ENCODE measurements around the gene DAP. TPM values are rescaled to one million over a fixed set of nuclear protein-coding genes. Genes with fewer than 3 reads are reported as not detected.

The DAP gene
- total and polyA plus RNA-seq, 2 of the 13 experiments (the other 11 are each of a cell fraction or from before 2014, with no cell fraction given), result 22.0 to 57.5 TPM

- Histone ChIP-seq H3K79me2 (ENCODE audit: insufficient read depth, low read length) (peaks cover 5% of the 10 kb centered on the region), H3K9me3 (ENCODE audit: low read length) (no peaks in the 10 kb centered on the region), H3K27me3 (ENCODE audit: control insufficient read depth in 1 of 2, insufficient read depth in 2 of 2, low read length in 2 of 2) (no peaks in the 10 kb centered on the region), H3K4me2 (ENCODE audit: low read depth, low read length) (no peak overlapping the region), H3K9ac (ENCODE audit: insufficient read depth, low read depth, low read length) (no peak overlapping the region), H3K36me3 (replicated peaks in 1 of 2; ENCODE audit: control insufficient read depth in 1 of 2, insufficient read depth in 2 of 2, low read length in 2 of 2) (peaks cover 9 to 45% of the 10 kb centered on the region in 2 experiments), H3K4me1 (ENCODE audit: insufficient read depth, low read length) (no peaks in the 10 kb centered on the region), H3K4me3 (replicated peaks in 1 of 3; ENCODE audit: insufficient read depth in 1 of 3, low read depth in 2 of 3, low read length in 3 of 3) (no peak overlapping the region), H4K20me1 (ENCODE audit: insufficient read depth, low read length) (peaks cover 41% of the 10 kb centered on the region), H3K27ac (ENCODE audit: extremely low read length, insufficient read depth, low read length) (no peak overlapping the region), H2AFZ (ENCODE audit: low read length) (no peak overlapping the region)
- WGBS (ENCODE audit: low lambda C conversion rate), result 93% methylated on average over 4 of the region's 5 CpGs
- DNase-seq (ENCODE audit: low spot score) (no peak), FAIRE-seq (no peak), ATAC-seq (no peak)
- in situ Hi-C loops (cut with HindIII; ENCODE audit: extremely low pct_ligation_motif_present, low pct_unique_long_range_greater_than_20kb), result no loop called here
- BruUV-seq (replicated peaks), result no TSS peak
- POLR2A ChIA-PET, result no interaction called here
- CTCF ChIA-PET (ENCODE audit: low intra/inter-chr PET ratio, low total read pairs), result no interaction called here
- intact Hi-C loops (cut with micrococcal nuclease; ENCODE audit: unreplicated experiment), result loop anchor here (5.0 kb wide), 1 partner anchor 158 kb away; no protein-coding TSS in a partner anchor
- TF ChIP-seq ONECUT2 (CRISPR knock-in tag; IDR thresholded peaks at IDR 0.05) (no peak), ZNF775 (CRISPR knock-in tag; IDR thresholded peaks at IDR 0.05; ENCODE audit: borderline replicate concordance) (no peak), ZNF354B (CRISPR knock-in tag; IDR thresholded peaks at IDR 0.05) (no peak), AGO1 (IDR thresholded peaks at IDR 0.05; ENCODE audit: low read depth, low read length, poor library complexity, severe bottlenecking) (no peak), ZBTB46 (CRISPR knock-in tag; IDR thresholded peaks at IDR 0.05; ENCODE audit: borderline replicate concordance) (no peak), MLX (CRISPR knock-in tag; IDR thresholded peaks at IDR 0.05) (no peak), SRSF4 (IDR thresholded peaks at IDR 0.05; ENCODE audit: low read depth, low read length, poor library complexity, severe bottlenecking) (no peak), ZBTB39 (CRISPR knock-in tag; IDR thresholded peaks at IDR 0.05) (no peak), CEBPG (CRISPR knock-in tag; IDR thresholded peaks at IDR 0.05) (no peak), CCAR2 (optimal IDR thresholded peaks at IDR 0.05; ENCODE audit: low read depth, low read length) (no peak), SAP130 (CRISPR knock-in tag; IDR thresholded peaks at IDR 0.05; ENCODE audit: low read depth) (no peak), FOSL2 (CRISPR knock-in tag; IDR thresholded peaks at IDR 0.05) (no peak), ZNF644 (CRISPR knock-in tag; IDR thresholded peaks at IDR 0.05; ENCODE audit: low read depth) (no peak), ATF5 (CRISPR knock-in tag; IDR thresholded peaks at IDR 0.05; ENCODE audit: low read depth) (no peak), ZBTB7A (CRISPR knock-in tag; IDR thresholded peaks at IDR 0.05) (no peak), IRF2 (CRISPR knock-in tag; IDR thresholded peaks at IDR 0.05) (no peak), ZNF713 (CRISPR knock-in tag; IDR thresholded peaks at IDR 0.05) (no peak)
These were observed 61.7 kb downstream of the DAP start for GRCh38 chr5:10699281-10699874.

Measured in HepG2 (cell line).